ENCODE measurements around the gene PLXNA3. TPM values are rescaled to one million over a fixed set of nuclear protein-coding genes. Genes with fewer than 3 reads are reported as not detected.

The PLXNA3 gene
- total and polyA plus RNA-seq, 2 experiments from 2014 or later = 2.7 to 5.4 TPM

DNA sequence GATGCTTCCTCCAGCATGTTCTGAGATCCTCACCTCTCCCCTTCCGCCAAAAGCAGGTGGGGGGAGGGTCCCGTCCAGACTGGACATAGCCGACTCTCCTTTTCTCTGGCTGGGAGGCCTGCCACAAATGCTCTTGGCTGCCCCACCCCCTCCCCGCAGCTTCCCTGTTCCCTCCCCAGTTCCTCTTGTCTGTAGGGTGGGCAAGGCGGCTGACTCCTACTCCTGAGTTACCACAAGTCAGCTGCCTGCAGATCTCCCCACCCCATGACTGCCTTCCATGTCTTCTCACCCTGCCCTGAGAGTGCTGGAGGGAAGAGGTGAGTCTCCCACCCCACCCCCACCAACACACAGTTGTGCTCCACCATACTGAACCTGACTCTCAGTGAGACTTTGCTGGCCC is 26.7 kb upstream of the PLXNA3 start (continued):
- TF ChIP-seq ZNF462 (CRISPR knock-in tag; IDR thresholded peaks at IDR 0.05) (no peak), NANOG (IDR thresholded peaks at IDR 0.05; ENCODE audit: borderline replicate concordance) (no peak)

DNA sequence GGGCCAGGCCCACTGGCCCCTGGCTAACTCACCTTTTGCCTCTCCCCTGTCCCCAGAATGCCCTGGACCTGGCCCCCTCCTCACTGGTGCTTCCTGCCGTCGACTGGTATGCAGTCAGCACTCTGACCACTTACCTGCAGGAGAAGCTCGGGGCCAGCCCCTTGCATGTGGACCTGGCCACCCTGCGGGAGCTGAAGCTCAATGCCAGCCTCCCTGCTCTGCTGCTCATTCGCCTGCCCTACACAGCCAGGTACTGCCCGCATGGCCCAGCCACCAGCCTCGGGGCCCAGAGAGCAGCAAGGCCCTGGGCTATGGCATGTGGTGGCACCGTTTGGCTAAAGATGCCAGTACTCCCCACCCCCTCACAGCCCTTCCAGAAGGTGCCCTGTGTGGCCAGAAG is 25.9 kb upstream of the PLXNA3 start:
- Histone ChIP-seq H3K9me2 (ENCODE audit: insufficient read depth) (no peaks in the 10 kb centered on the region), H3K4me1 (ENCODE audit: insufficient read depth) (no peaks in the 10 kb centered on the region; the same call in 1 of the 2 replicates), H3K79me2 (replicated peaks; ENCODE audit: insufficient read depth) (peaks cover 11% of the 10 kb centered on the region), H4K20me1 (replicated peaks; ENCODE audit: insufficient read depth) (no peaks in the 10 kb centered on the region), H3K4me2 (no peak overlapping the region), H3F3A (replicated peaks; ENCODE audit: low read depth) (no peaks in the 10 kb centered on the region), H2AFZ (no peak overlapping the region), H3K4me3 (no peak overlapping the region), H3K27ac (ENCODE audit: low read depth) (no peak overlapping the region), H3K27me3 (ENCODE audit: insufficient read depth) (no peaks in the 10 kb centered on the region), H3K36me3 (ENCODE audit: insufficient read depth) (no peaks in the 10 kb centered on the region)
- Mint-ChIP-seq H3K36me3 (ENCODE audit: low read depth) (peaks cover 24% of the 10 kb centered on the region), H3K27ac (no peak overlapping the region), H3K27me3 (ENCODE audit: insufficient read depth, low read depth, poor library complexity) (peaks cover 4% of the 10 kb centered on the region), H3K4me3 (no peak overlapping the region), H3K4me1 (peaks cover 23% of the 10 kb centered on the region), H3K9me3 (no peaks in the 10 kb centered on the region)
- ATAC-seq = no peak
- DNase-seq (ENCODE audit: low spot score) = no peak
- no peak for TF ChIP-seq EZH2phosphoT487 (IDR thresholded peaks at IDR 0.05; ENCODE audit: unreplicated experiment)
- TF ChIP-seq ZNF462 (CRISPR knock-in tag; IDR thresholded peaks at IDR 0.05) = no peak
- TF ChIP-seq NANOG (IDR thresholded peaks at IDR 0.05; ENCODE audit: borderline replicate concordance) = no peak
- TF ChIP-seq ZNF114 (CRISPR knock-in tag; IDR thresholded peaks at IDR 0.05) = no peak
- TF ChIP-seq POLR2AphosphoS5 (IDR thresholded peaks at IDR 0.05; ENCODE audit: low read depth) = no peak
- no peak for TF ChIP-seq CTCF (conservative IDR thresholded peaks at IDR 0.05; ENCODE audit: low read depth in 2 of 2)
- no peak for TF ChIP-seq JUNB (IDR thresholded peaks at IDR 0.05; ENCODE audit: unreplicated experiment)
- TF ChIP-seq CREB1 (CRISPR knock-in tag; IDR thresholded peaks at IDR 0.05; ENCODE audit: low read depth) = no peak

Data from GM23338 (cell line).